H9 (cell line): ENCODE measurements around the gene ABCC4. TPM values are rescaled to one million over a fixed set of nuclear protein-coding genes. Genes with fewer than 3 reads are reported as not detected.
A peak's percentile ranks its signal among the peaks of the same experiment; 100 is the strongest.

ENCODE experiments used
- DNase-seq: peaks from one replicate; pipeline ENCODE4 v3.0.0-alpha.2; 2017
- H2AFZ ChIP-seq: one replicate; pipeline ENCODE4 v1.6.1; 2013; ENCODE audit warnings: mild to moderate bottlenecking, low read length, control low read depth, moderate library complexity
- H2AK5ac ChIP-seq: 2 replicates; pipeline ENCODE4 v1.6.1; 2013; ENCODE audit warnings: low read length, control low read depth, mixed read lengths; ENCODE audit not compliant: insufficient read length
- H2BK120ac ChIP-seq: one replicate; pipeline ENCODE4 v1.6.1; 2013; ENCODE audit warnings: low read depth, mild to moderate bottlenecking, low read length, control low read depth, inconsistent platforms; ENCODE audit not compliant: poor library complexity, severe bottlenecking
- H2BK12ac ChIP-seq: 2 replicates; pipeline ENCODE4 v1.6.1; 2013; ENCODE audit warnings: low read length, control low read depth, mixed read lengths, low read depth; ENCODE audit not compliant: insufficient read length
- H2BK15ac ChIP-seq: 2 replicates; pipeline ENCODE4 v1.6.1; 2013; ENCODE audit warnings: low read depth, low read length, control low read depth
- H2BK20ac ChIP-seq: one replicate; pipeline ENCODE4 v1.6.1; 2013; ENCODE audit warnings: low read depth, mild to moderate bottlenecking, low read length, control low read depth, inconsistent platforms; ENCODE audit not compliant: poor library complexity, severe bottlenecking
- H2BK5ac ChIP-seq: 2 replicates; pipeline ENCODE4 v1.6.1; 2013; ENCODE audit warnings: low read length, control low read depth, mixed read lengths; ENCODE audit not compliant: insufficient read length
- H3K14ac ChIP-seq: 2 replicates; pipeline ENCODE4 v1.6.1; 2013; ENCODE audit warnings: low read length, control low read depth; ENCODE audit not compliant: insufficient read depth
- H3K18ac ChIP-seq: 2 replicates; pipeline ENCODE4 v1.6.1; 2013; ENCODE audit warnings: low read depth, mild to moderate bottlenecking, mixed read lengths, low read length, control low read depth; ENCODE audit not compliant: insufficient read length
- H3K23ac ChIP-seq: 2 replicates; pipeline ENCODE4 v1.6.1; 2013; ENCODE audit warnings: low read length, control low read depth, mixed read lengths, low read depth; ENCODE audit not compliant: insufficient read length
- H3K23me2 ChIP-seq: 2 replicates; pipeline ENCODE4 v1.6.1; 2013; ENCODE audit warnings: low read depth, mild to moderate bottlenecking, mixed read lengths, low read length, control low read depth; ENCODE audit not compliant: insufficient read length, poor library complexity, severe bottlenecking
- H3K27ac ChIP-seq: 2 replicates; pipeline ENCODE4 v1.5.1; 2013; ENCODE audit warnings: low read length, control low read depth, mixed read lengths, low read depth; ENCODE audit not compliant: insufficient read length
- H3K27me3 ChIP-seq: 2 replicates; pipeline ENCODE4 v1.6.1; 2013; ENCODE audit warnings: low read length, control low read depth, inconsistent platforms; ENCODE audit not compliant: insufficient read depth
- H3K4ac ChIP-seq: 2 replicates; pipeline ENCODE4 v1.6.1; 2013; ENCODE audit warnings: low read depth, mild to moderate bottlenecking, control low read depth, inconsistent platforms, low read length, moderate library complexity
- H3K4me1 ChIP-seq: 2 replicates; pipeline ENCODE4 v1.6.1; 2013; ENCODE audit warnings: low read length, control low read depth, inconsistent platforms; ENCODE audit not compliant: insufficient read depth
- H3K4me2 ChIP-seq: 2 replicates; pipeline ENCODE4 v1.6.1; 2013; ENCODE audit warnings: low read length, control low read depth, mixed read lengths; ENCODE audit not compliant: insufficient read length, insufficient read depth
- H3K56ac ChIP-seq: 2 replicates; pipeline ENCODE4 v1.6.1; 2013; ENCODE audit warnings: low read depth, mild to moderate bottlenecking, mixed read lengths, low read length, control low read depth; ENCODE audit not compliant: insufficient read length
- H3K79me1 ChIP-seq: 2 replicates; pipeline ENCODE4 v1.6.1; 2013; ENCODE audit warnings: low read depth, mild to moderate bottlenecking, moderate library complexity, low read length, control low read depth, inconsistent platforms; ENCODE audit not compliant: insufficient read depth, poor library complexity, severe bottlenecking
- H3K79me2 ChIP-seq: 2 replicates; pipeline ENCODE4 v1.6.1; 2013; ENCODE audit warnings: low read length, control low read depth, inconsistent platforms; ENCODE audit not compliant: insufficient read depth
- H3K9ac ChIP-seq: 2 replicates; pipeline ENCODE4 v1.6.1; 2013; ENCODE audit warnings: low read length, control low read depth, mixed read lengths; ENCODE audit not compliant: insufficient read length; ENCODE audit errors: extremely low read depth
- H3K9me3 ChIP-seq: one replicate; pipeline ENCODE4 v1.6.1; 2013; ENCODE audit warnings: low read depth, low read length, inconsistent platforms; ENCODE audit not compliant: control insufficient read depth
- H3T11ph ChIP-seq: one replicate; pipeline ENCODE4 v1.6.1; 2013; ENCODE audit warnings: mild to moderate bottlenecking, low read length, control low read depth, inconsistent platforms
- H4K20me1 ChIP-seq: one replicate; pipeline ENCODE4 v1.6.1; 2013; ENCODE audit not compliant: control insufficient read depth, insufficient read length, insufficient read depth
- H4K5ac ChIP-seq: 2 replicates; pipeline ENCODE4 v1.6.1; 2013; ENCODE audit warnings: low read depth, mild to moderate bottlenecking, mixed read lengths, low read length, control low read depth; ENCODE audit not compliant: insufficient read length
- H4K8ac ChIP-seq: replicated peaks from 2 replicates; pipeline ENCODE4 v1.6.1; 2013; ENCODE audit warnings: low read length, control low read depth, mixed read lengths, low read depth; ENCODE audit not compliant: insufficient read length
- H4K91ac ChIP-seq: 2 replicates; pipeline ENCODE4 v1.6.1; 2013; ENCODE audit warnings: low read depth, mild to moderate bottlenecking, moderate library complexity, mixed read lengths, low read length, control low read depth; ENCODE audit not compliant: insufficient read length
- H3K27ac Mint-ChIP-seq, 3 experiments: 2 replicates in 2 of 3; 3 replicates in 1 of 3; pipeline ENCODE4 v1.8.0; 2020 to 2021; ENCODE audit warnings: mixed read lengths in 3 of 3, mild to moderate bottlenecking in 1 of 3, moderate library complexity in 1 of 3
- H3K27me3 Mint-ChIP-seq: 2 replicates; pipeline ENCODE4 v1.8.0; 2021; ENCODE audit warnings: low read depth, mild to moderate bottlenecking, moderate library complexity, mixed read lengths
- H3K36me3 Mint-ChIP-seq, 3 experiments: 2 replicates in 2 of 3; 3 replicates in 1 of 3; pipeline ENCODE4 v1.8.0; 2020 to 2021; ENCODE audit warnings: low read depth in 3 of 3, mixed read lengths in 3 of 3; ENCODE audit not compliant: insufficient read depth in 1 of 3
- H3K4me1 Mint-ChIP-seq, 2 experiments: 2 replicates each; pipeline ENCODE4 v1.8.0; 2020; ENCODE audit warnings: mixed read lengths in 2 of 2
- H3K4me3 Mint-ChIP-seq, 2 experiments: 2 replicates in 1 of 2; 3 replicates in 1 of 2; pipeline ENCODE4 v1.8.0; 2020 to 2021; ENCODE audit warnings: mild to moderate bottlenecking in 2 of 2, mixed read lengths in 2 of 2, moderate library complexity in 1 of 2
- H3K9me3 Mint-ChIP-seq, 2 experiments: 2 replicates in 1 of 2; 3 replicates in 1 of 2; pipeline ENCODE4 v1.8.0; 2020; ENCODE audit warnings: mild to moderate bottlenecking in 2 of 2, mixed read lengths in 2 of 2, moderate library complexity in 1 of 2
- WGBS: extraction: QIAGEN DNeasy Blood & Tissue Kit; methylation state at CpG from one replicate; pipeline ENCODE4 v1.1.7; 2013; ENCODE audit warnings: missing lambda C conversion rate, low lambda C conversion rate, mixed read lengths; ENCODE audit not compliant: insufficient read length; ENCODE audit errors: extremely low coverage; 5-methylcytosine and 5-hydroxymethylcytosine counted together
- total RNA-seq: library from RNA; stranded (reverse); gene quantifications from 2 replicates; pipeline ENCODE4 v1.2.1, GENCODE V29; 2021
- TF ChIP-seq, protein P1 (sequence below): fragments of 200-600 bp; sonication (generic); conservative IDR thresholded peaks from 3 replicates; pipeline ENCODE4 v1.8.0; 2021; ENCODE audit warnings: antibody characterized with exemption, mild to moderate bottlenecking

The ABCC4 gene
- total RNA-seq, 1 experiment from 2014 or later, result 5.9 TPM

DNA sequence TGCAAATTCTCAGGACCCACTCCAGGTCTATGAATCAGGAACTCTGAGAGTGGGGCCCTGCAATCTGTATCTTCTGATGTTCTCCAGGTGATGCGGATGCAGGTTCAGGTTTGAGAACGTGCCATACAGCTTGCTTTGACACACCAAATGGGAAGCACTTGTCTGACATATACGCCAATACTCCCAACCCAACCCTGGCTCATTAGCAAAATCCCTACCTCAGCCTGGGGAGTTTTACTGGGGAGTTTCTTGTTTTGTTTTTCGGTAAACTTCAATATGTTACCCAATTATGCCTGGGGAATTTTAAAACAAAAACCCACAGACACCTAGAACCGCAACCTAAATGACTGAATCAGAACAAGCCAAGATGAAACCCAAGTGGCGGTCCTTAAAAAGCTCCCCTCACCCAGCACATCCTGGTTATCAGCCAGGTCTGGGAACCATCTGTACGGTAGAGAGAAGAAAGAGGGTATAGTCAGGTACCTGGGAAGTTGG is 41.2 kb downstream of the ABCC4 start:
- no peak overlapping the region for H3K23ac ChIP-seq
- no CpG with 5 or more reads among the region's 7 CpGs for WGBS
- H3K4me3 Mint-ChIP-seq, result no peak overlapping the region

More for the DNA sequence above, 41.2 kb downstream of the ABCC4 start:
- no peak overlapping the region for H2AFZ ChIP-seq
- H3K79me1 ChIP-seq, result no peaks in the 10 kb centered on the region
- H3K14ac ChIP-seq, result no peak overlapping the region
- no peak overlapping the region for H2AK5ac ChIP-seq
- Mint-ChIP-seq H3K27ac (peak overlapping the region in 1 of 3 experiments; percentile 12; a peak in 1 of 7 replicates), H3K9me3 (no peaks in the 10 kb centered on the region), H3K4me1 (no peaks in the 10 kb centered on the region), H3K36me3 (no peaks in the 10 kb centered on the region), H3K27me3 (no peaks in the 10 kb centered on the region)
- H3K4ac ChIP-seq, result no peak overlapping the region
- no peak overlapping the region for H3K18ac ChIP-seq
- H2BK120ac ChIP-seq, result no peak overlapping the region
- H2BK20ac ChIP-seq, result no peak overlapping the region
- H4K8ac ChIP-seq, result no peak overlapping the region
- no peak overlapping the region for H4K91ac ChIP-seq
- no peaks in the 10 kb centered on the region for H3K23me2 ChIP-seq
- H3K27me3 ChIP-seq, result no peaks in the 10 kb centered on the region
- no peak overlapping the region for H3K9ac ChIP-seq
- H4K20me1 ChIP-seq, result no peaks in the 10 kb centered on the region
- no peak overlapping the region for H2BK12ac ChIP-seq
- no peaks in the 10 kb centered on the region for H3K9me3 ChIP-seq
- no peak for DNase-seq
- H3K4me1 ChIP-seq, result no peaks in the 10 kb centered on the region
- H2BK5ac ChIP-seq, result no peak overlapping the region
- no peak overlapping the region for H3K56ac ChIP-seq
- H3K4me2 ChIP-seq, result no peak overlapping the region
- TF ChIP-seq, protein P1, sequence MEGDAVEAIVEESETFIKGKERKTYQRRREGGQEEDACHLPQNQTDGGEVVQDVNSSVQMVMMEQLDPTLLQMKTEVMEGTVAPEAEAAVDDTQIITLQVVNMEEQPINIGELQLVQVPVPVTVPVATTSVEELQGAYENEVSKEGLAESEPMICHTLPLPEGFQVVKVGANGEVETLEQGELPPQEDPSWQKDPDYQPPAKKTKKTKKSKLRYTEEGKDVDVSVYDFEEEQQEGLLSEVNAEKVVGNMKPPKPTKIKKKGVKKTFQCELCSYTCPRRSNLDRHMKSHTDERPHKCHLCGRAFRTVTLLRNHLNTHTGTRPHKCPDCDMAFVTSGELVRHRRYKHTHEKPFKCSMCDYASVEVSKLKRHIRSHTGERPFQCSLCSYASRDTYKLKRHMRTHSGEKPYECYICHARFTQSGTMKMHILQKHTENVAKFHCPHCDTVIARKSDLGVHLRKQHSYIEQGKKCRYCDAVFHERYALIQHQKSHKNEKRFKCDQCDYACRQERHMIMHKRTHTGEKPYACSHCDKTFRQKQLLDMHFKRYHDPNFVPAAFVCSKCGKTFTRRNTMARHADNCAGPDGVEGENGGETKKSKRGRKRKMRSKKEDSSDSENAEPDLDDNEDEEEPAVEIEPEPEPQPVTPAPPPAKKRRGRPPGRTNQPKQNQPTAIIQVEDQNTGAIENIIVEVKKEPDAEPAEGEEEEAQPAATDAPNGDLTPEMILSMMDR, result no peak
- no peak overlapping the region for H3T11ph ChIP-seq
- H3K79me2 ChIP-seq, result no peaks in the 10 kb centered on the region
- no peak overlapping the region for H4K5ac ChIP-seq
- no peak overlapping the region for H3K27ac ChIP-seq
- H2BK15ac ChIP-seq, result no peak overlapping the region
